DOHH2 (cell line): Measurements from ENCODE around the gene AP1B1.

ENCODE experiments used
- CTCF ChIP-seq: fragments of 200-600 bp; sonication (generic); IDR thresholded peaks from one replicate; pipeline ENCODE4 v1.5.1; 2014; ENCODE audit warnings: antibody characterized with exemption, mild to moderate bottlenecking, low read depth, low read length; ENCODE audit not compliant: poor library complexity, severe bottlenecking
- EZH2phosphoT487 ChIP-seq: fragments of 200-600 bp; sonication (generic); IDR thresholded peaks from 2 replicates; pipeline ENCODE4 v1.6.1; 2017; ENCODE audit warnings: borderline replicate concordance, mild to moderate bottlenecking, antibody characterized with exemption, low read length, moderate library complexity, mixed read lengths

GRCh38 chr22:29331658-29332300 is 56.6 kb downstream of the AP1B1 start:
- TF ChIP-seq CTCF (no peak), EZH2phosphoT487 (no peak)
